Stomach (tissue), 9 donors: Measurements from ENCODE around the gene AMIGO3. TPM values are rescaled to one million over a fixed set of nuclear protein-coding genes. Genes with fewer than 3 reads are reported as not detected.

Experiments
- DNase-seq, 2 donors: peaks; one replicate each; pipeline versions ENCODE4 v3.0.0 to v3.0.0-alpha.2; 2013 to 2019
- H3K27ac ChIP-seq, 5 donors: fragments of 200-600 bp in 4 of 5; sonication (generic) in 4 of 5; one replicate each; pipeline ENCODE4 v1.5.1; 2013 to 2019; ENCODE audit warnings: mild to moderate bottlenecking in 1 of 5, moderate library complexity in 1 of 5
- H3K27me3 ChIP-seq, 3 donors: fragments of 200-600 bp; sonication (generic); one replicate each; pipeline ENCODE4 v1.5.1; 2017 to 2019; ENCODE audit warnings: mixed run types in 1 of 3
- H3K36me3 ChIP-seq, 4 donors: fragments of 200-600 bp; sonication (generic); 1 replicate in 3 of 4; 2 replicates in 1 of 4; pipeline ENCODE4 v1.5.1; 2016 to 2019
- H3K4me1 ChIP-seq, 4 donors: fragments of 200-600 bp; sonication (generic); one replicate each; pipeline ENCODE4 v1.5.1; 2016 to 2019
- H3K4me3 ChIP-seq, 4 donors: fragments of 200-600 bp; sonication (generic) in 3 of 4; one replicate each; pipeline ENCODE4 v1.5.1; 2016 to 2019; ENCODE audit warnings: mild to moderate bottlenecking in 1 of 4
- H3K9me3 ChIP-seq, 4 donors: fragments of 200-600 bp; sonication (generic); one replicate each; pipeline ENCODE4 v1.5.1; 2016 to 2019
- EP300 ChIP-seq: sonication (generic); formaldehyde crosslinking; IDR thresholded peaks from one replicate; pipeline ENCODE4 v1.6.1; 2017; ENCODE audit warnings: antibody characterized with exemption
- POLR2A ChIP-seq, 4 donors: fragments of 450-650 bp; IDR thresholded peaks; one replicate each; pipeline ENCODE4 v1.6.1; 2016; ENCODE audit warnings: antibody characterized with exemption in 4 of 4, control low read depth in 2 of 4, mild to moderate bottlenecking in 1 of 4, moderate library complexity in 1 of 4
- POLR2AphosphoS5 ChIP-seq, 3 donors: sonication (generic); formaldehyde crosslinking; IDR thresholded peaks; one replicate each; pipeline ENCODE4 v1.6.1; 2016; ENCODE audit warnings: antibody characterized with exemption in 3 of 3
- WGBS, 5 donors: extraction: QIAGEN DNeasy Blood & Tissue Kit in 3 of 5; methylation state at CpG; one replicate each; pipeline versions ENCODE4 v1.1.5 to v1.1.7; 2013 to 2018; 5-methylcytosine and 5-hydroxymethylcytosine counted together
- intact Hi-C: fragments of 100-400 bp; cut with DNase I; formaldehyde crosslinking; loops from one replicate; pipeline ENCODE4 v1.15.1; 2023; ENCODE audit warnings: low total_unique reads
- polyA plus RNA-seq, 3 donors: library from polyadenylated mRNA; stranded (reverse); fragments of 200-250 nt; gene quantifications; one replicate each; pipeline ENCODE4 v1.2.3, GENCODE V29; 2013
- total RNA-seq, 5 donors: library from RNA; depleted of rRNA; stranded (reverse); fragments of >200 nt; gene quantifications; one replicate each; pipeline versions ENCODE4 v1.1.0 to v1.2.3, GENCODE V29; 2014 to 2016
- TF ChIP-seq, protein P1 (sequence below), 7 experiments: fragments of 450-650 bp in 4 of 7; fragments of 200-600 bp in 3 of 7; sonication (generic) in 3 of 7; IDR thresholded peaks; one replicate each; pipeline ENCODE4 v1.5.1; 2016 to 2019; ENCODE audit warnings: antibody characterized with exemption in 7 of 7, control low read depth in 2 of 7, mild to moderate bottlenecking in 1 of 7
- donor health status: healthy with polysubstance abuse.
- donor health status: Bipolar disorder and iron deficiency.
- donor health status: healthy.

AMIGO3 gene
- total and polyA plus RNA-seq, 8 donors = 0.19 to 1.3 (median 0.80) TPM; not detected in 4

DNA sequence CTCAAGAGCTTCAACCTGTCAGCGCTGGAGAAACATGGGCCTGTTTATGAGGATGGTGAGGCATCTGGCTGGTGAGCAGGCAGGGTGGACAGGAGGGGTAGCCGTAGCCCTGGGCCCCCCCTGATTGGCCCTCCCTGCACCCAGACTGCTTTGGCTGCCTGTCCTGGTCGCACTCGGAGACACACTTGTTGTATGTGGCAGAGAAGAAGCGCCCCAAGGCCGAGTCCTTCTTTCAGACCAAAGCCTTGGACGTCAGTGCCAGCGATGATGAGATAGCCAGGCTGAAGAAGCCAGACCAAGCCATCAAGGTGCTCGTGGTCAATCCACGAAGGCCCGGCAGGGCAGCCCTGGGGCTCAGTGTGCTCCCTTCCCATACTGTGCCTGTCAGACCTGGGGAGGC lies 43.6 kb downstream of the AMIGO3 start:
- Histone ChIP-seq H3K9me3 (no peaks in the 10 kb centered on the region), H3K36me3 (peaks cover 51 to 57% (median 55%) of the 10 kb centered on the region in 4 donors), H3K27me3 (no peaks in the 10 kb centered on the region), H3K27ac (no peak overlapping the region), H3K4me1 (peaks cover 19 to 42% (median 32%) of the 10 kb centered on the region in 4 donors), H3K4me3 (no peak overlapping the region)
- intact Hi-C loops = no loop called here
- 83 to 93% (median 90%) methylated on average over 10 to 11 of the region's 11 CpGs for WGBS, 5 donors
- TF ChIP-seq EP300 = no peak
- TF ChIP-seq, protein P1, sequence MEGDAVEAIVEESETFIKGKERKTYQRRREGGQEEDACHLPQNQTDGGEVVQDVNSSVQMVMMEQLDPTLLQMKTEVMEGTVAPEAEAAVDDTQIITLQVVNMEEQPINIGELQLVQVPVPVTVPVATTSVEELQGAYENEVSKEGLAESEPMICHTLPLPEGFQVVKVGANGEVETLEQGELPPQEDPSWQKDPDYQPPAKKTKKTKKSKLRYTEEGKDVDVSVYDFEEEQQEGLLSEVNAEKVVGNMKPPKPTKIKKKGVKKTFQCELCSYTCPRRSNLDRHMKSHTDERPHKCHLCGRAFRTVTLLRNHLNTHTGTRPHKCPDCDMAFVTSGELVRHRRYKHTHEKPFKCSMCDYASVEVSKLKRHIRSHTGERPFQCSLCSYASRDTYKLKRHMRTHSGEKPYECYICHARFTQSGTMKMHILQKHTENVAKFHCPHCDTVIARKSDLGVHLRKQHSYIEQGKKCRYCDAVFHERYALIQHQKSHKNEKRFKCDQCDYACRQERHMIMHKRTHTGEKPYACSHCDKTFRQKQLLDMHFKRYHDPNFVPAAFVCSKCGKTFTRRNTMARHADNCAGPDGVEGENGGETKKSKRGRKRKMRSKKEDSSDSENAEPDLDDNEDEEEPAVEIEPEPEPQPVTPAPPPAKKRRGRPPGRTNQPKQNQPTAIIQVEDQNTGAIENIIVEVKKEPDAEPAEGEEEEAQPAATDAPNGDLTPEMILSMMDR (IDR thresholded peaks at IDR 0.05) = no peak
- TF ChIP-seq POLR2AphosphoS5 (IDR thresholded peaks at IDR 0.05) = no peak
- TF ChIP-seq POLR2A (IDR thresholded peaks at IDR 0.05) = no peak
- DNase-seq = no peak

DNA sequence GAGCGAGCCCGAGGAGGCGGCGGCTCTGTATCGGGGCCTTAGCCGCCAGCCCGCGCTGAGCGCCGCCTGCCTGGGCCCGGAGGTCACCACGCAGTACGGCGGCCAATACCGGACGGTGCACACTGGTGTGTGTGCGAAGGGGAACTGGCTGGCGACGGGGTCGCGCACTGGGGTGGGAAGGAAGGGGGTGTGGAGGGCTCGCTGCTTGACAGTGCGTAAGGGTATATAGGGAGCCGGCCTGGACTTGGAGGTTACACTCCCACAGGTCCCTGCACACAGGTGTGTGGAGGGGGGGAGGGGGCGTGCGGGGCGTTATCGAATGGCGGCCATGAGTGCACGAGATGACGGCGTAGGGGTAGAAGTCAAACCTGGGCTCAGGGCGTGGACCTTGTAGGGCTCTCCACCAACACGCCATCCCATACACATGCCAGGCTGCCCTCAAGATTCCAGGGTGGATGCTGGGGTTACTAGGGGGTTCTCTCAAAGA lies 44.9 kb downstream of the AMIGO3 start:
- intact Hi-C loops = no loop called here
- Histone ChIP-seq H3K36me3 (peaks cover 38 to 44% (median 41%) of the 10 kb centered on the region in 4 donors), H3K27ac (peak overlapping the region; percentile 87 to 96 (median 93)), H3K27me3 (no peaks in the 10 kb centered on the region), H3K4me3 (peak overlapping the region; percentile 81 to 95 (median 90)), H3K4me1 (peaks cover 19 to 43% (median 32%) of the 10 kb centered on the region in 4 donors), H3K9me3 (no peaks in the 10 kb centered on the region)
- TF ChIP-seq POLR2AphosphoS5 (IDR thresholded peaks at IDR 0.05) = no peak
- TF ChIP-seq EP300 = no peak
- no peak for TF ChIP-seq POLR2A (IDR thresholded peaks at IDR 0.05)
- TF ChIP-seq, protein P1 (IDR thresholded peaks at IDR 0.05) = no peak
- 1 to 17% (median 5%) methylated on average over 25 to 34 of the region's 34 CpGs for WGBS, 5 donors
- DNase-seq = no peak

- peak within 1 kb of the TSS; percentile 81 to 95 (median 90) for H3K4me3 ChIP-seq
- peak within 1 kb of the TSS; percentile 87 to 96 (median 93) for H3K27ac ChIP-seq
- peak; percentile 98 for DNase-seq
- WGBS, 5 donors = 0 to 1% (median 1%) methylated on average over 35 to 71 of the region's 71 CpGs
- H3K4me1 ChIP-seq = peaks cover 19 to 49% (median 36%) of the 10 kb centered on the region in 4 donors
- peaks cover 31 to 37% (median 35%) of the 10 kb centered on the region in 4 donors for H3K36me3 ChIP-seq
- intact Hi-C loops = no loop called here
- TF ChIP-seq POLR2AphosphoS5 (IDR thresholded peaks at IDR 0.05) (peak; percentile 42 to 91 (median 89)), POLR2A (IDR thresholded peaks at IDR 0.05) (peak in 1 of 4 donors; percentile 62), EP300 (no peak)
- TF ChIP-seq, protein P1 (IDR thresholded peaks at IDR 0.05) = no peak
- no peaks in the 10 kb centered on the region for H3K27me3 ChIP-seq
- H3K9me3 ChIP-seq = no peaks in the 10 kb centered on the region
Measured at GRCh38 chr3:49673715-49674496, 45.6 kb downstream of the AMIGO3 start, which contains the start of gene APEH. TSS of gene APEH (plus strand) at chr3:49674351. CDS start at chr3:49674402, 51 bp downstream.

- Histone ChIP-seq H3K27me3 (no peaks in the 10 kb centered on the region), H3K36me3 (peaks cover 24 to 31% (median 28%) of the 10 kb centered on the region in 4 donors), H3K27ac (peak overlapping the region; percentile 87 to 96 (median 93)), H3K4me3 (peak overlapping the region; percentile 81 to 95 (median 90)), H3K9me3 (no peaks in the 10 kb centered on the region), H3K4me1 (peaks cover 19 to 55% (median 40%) of the 10 kb centered on the region in 4 donors)
- no peak for DNase-seq
- TF ChIP-seq POLR2A (IDR thresholded peaks at IDR 0.05) (no peak), EP300 (no peak), POLR2AphosphoS5 (IDR thresholded peaks at IDR 0.05) (no peak)
- TF ChIP-seq, protein P1 (IDR thresholded peaks at IDR 0.05) = no peak
- 15 to 26% (median 19%) methylated on average over 14 to 17 of the region's 17 CpGs for WGBS, 5 donors
- intact Hi-C loops = no loop called here
Measured at GRCh38 chr3:49673121-49673714, 46.3 kb downstream of the AMIGO3 start.
